GM12872 (cell line): ENCODE measurements around the gene ZFPL1.

ENCODE experiments used
- TF ChIP-seq, protein P1 (sequence below): IDR thresholded peaks from 3 replicates; pipeline ENCODE4 v1.5.1; 2011; ENCODE audit warnings: low read depth, mild to moderate bottlenecking, low read length, moderate library complexity; ENCODE audit not compliant: insufficient read depth

The ZFPL1 gene

DNA sequence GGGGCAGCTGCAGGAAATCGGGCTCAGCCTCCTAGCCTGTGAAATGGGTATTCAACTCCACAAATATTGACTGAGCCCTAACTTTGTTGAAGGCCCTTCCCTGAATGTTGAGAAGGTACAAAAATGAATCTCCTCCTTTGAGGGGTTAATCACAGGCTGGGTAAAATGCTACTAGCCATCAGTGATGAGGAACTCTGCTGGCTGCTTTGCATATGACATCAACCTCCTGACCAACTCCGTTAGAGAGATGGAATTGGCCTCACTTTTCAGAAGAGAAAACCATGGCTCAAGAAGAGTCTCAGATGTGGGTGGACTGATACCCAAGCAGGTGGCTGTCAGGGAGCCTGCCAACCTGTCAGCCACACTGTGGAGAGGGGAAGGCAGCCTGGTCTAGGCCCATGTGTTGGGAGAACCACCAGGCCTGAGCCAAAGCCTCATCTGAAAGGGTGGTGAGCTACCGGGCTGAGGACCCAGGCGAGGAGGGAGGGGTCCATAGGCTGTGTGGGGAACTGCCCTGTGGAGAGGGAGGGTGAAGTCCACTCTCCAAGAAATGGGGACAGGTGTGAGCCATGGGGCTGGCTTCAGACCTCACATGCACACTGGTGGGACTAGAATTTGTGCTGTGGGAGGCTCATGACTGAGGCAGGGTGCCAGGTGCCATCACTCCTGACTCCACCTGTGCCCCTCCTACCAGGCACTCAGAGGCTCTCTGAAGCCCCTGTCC lies 12.0 kb upstream of the ZFPL1 start:
- TF ChIP-seq, protein P1, sequence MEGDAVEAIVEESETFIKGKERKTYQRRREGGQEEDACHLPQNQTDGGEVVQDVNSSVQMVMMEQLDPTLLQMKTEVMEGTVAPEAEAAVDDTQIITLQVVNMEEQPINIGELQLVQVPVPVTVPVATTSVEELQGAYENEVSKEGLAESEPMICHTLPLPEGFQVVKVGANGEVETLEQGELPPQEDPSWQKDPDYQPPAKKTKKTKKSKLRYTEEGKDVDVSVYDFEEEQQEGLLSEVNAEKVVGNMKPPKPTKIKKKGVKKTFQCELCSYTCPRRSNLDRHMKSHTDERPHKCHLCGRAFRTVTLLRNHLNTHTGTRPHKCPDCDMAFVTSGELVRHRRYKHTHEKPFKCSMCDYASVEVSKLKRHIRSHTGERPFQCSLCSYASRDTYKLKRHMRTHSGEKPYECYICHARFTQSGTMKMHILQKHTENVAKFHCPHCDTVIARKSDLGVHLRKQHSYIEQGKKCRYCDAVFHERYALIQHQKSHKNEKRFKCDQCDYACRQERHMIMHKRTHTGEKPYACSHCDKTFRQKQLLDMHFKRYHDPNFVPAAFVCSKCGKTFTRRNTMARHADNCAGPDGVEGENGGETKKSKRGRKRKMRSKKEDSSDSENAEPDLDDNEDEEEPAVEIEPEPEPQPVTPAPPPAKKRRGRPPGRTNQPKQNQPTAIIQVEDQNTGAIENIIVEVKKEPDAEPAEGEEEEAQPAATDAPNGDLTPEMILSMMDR, result no peak

DNA sequence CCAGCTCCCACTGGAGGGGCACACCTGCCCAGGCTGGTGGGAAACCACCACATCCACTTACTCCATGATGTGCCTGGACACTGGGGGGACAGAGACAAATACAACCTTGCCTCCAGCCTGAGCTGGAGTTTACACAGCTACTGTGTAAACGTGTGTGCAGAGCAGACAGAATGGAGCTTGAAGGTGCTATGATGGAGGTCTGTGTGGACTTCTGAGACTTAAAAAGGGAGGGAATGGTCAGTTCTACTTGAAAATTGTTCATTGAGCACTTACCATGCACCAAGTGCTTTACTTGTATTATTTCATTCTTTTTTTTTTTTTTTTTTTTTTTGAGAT lies 11.4 kb upstream of the ZFPL1 start:
- TF ChIP-seq, protein P1, result no peak

GRCh38 chr11:65077451-65077850 lies 6.6 kb upstream of the ZFPL1 start:
- TF ChIP-seq, protein P1, result no peak

- TF ChIP-seq, protein P1, result peak; percentile 89
Observed at GRCh38 chr11:65078151-65078550, 5.9 kb upstream of the ZFPL1 start.

GRCh38 chr11:65078786-65079342 lies 5.2 kb upstream of the ZFPL1 start:
- TF ChIP-seq, protein P1, result no peak

- TF ChIP-seq, protein P1, result no peak
Observed at GRCh38 chr11:65083134-65083833, 738 bp upstream of the ZFPL1 start.

DNA sequence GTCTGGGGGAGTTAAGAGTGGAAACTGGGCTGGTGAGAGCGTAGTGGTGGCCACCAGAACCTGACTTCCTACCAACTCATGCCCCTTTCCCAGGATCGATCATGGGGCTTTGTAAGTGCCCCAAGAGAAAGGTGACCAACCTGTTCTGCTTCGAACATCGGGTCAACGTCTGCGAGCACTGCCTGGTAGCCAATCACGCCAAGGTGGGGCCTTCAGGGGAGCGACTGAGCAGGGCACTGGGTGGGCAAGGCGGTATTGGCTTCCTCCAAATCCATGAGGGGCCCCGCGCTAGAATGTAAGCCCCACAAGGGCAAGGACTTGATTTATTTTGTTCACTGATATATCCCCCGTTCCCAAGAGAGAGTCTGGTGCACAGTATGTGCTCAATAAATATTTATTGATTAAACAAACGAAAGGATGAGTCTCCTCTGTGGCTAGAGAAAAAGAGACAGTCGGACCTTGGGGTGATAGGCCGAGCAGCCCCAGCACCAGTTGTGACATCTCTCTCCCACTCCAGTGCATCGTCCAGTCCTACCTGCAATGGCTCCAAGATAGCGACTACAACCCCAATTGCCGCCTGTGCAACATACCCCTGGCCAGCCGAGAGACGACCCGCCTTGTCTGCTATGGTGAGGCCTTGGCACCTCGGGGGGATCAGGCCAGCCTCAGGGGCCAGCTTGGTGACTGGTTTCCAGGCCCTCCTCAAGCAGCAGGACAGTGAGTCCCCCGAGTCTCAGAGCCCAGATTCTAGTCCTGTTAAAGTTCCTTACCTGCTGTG lies 765 bp downstream of the ZFPL1 start:
- TF ChIP-seq, protein P1, result no peak
